Adrenal gland (tissue), 5 donors: Measurements from ENCODE around the gene CHRDL1.

Source experiments
- CTCF ChIP-seq, 6 experiments: fragments of 450-650 bp in 4 of 6; fragments of 200-600 bp in 2 of 6; sonication (generic) in 1 of 6; IDR thresholded peaks; 1 replicate in 5 of 6; 2 replicates in 1 of 6; pipeline versions ENCODE4 v1.5.1 to v1.8.0; 2016 to 2021; ENCODE audit warnings: antibody characterized with exemption in 6 of 6, mild to moderate bottlenecking in 2 of 6, moderate library complexity in 1 of 6
- POLR2A ChIP-seq, 2 donors: fragments of 450-650 bp; IDR thresholded peaks; one replicate each; pipeline ENCODE4 v1.6.1; 2017; ENCODE audit warnings: antibody characterized with exemption in 2 of 2, mild to moderate bottlenecking in 2 of 2, moderate library complexity in 1 of 2
- donor health status: DM: no; HTN: no; CAD: no.

- no peak for TF ChIP-seq CTCF (IDR thresholded peaks at IDR 0.05)
- TF ChIP-seq POLR2A (IDR thresholded peaks at IDR 0.05) = no peak
Measured at GRCh38 chrX:110804446-110804845, 8.8 kb upstream of the CHRDL1 start.
